Limb (tissue), 2 donors: ENCODE data around the gene PAMR1.
"Not testable (repeated sequence)": the region's sequence is repeated elsewhere in the genome, so short reads cannot be mapped to it uniquely, and the experiment has no call there.

ENCODE experiments used
- DNase-seq, 2 donors: peaks; one replicate each; pipeline ENCODE4 v3.0.0-alpha.2; 2016; ENCODE audit errors: extremely low spot score in 2 of 2

Gene PAMR1

GRCh38 chr11:35525501-35526175, at the start of gene PAMR1:
TSS of gene PAMR1 (minus strand) at chr11:35525616. CDS start at chr11:35525585, 31 bp downstream.
- peak in 1 of 2 donors; percentile 78 for DNase-seq

- no peak for DNase-seq
Observed at GRCh38 chr11:35571696-35572095, 46.3 kb upstream of the PAMR1 start.

GRCh38 chr11:35567737-35568465, 42.5 kb upstream of the PAMR1 start:
- no peak for DNase-seq

- DNase-seq = no peak
Observed at GRCh38 chr11:35566885-35567284, 41.5 kb upstream of the PAMR1 start.

- DNase-seq = no peak
Observed at GRCh38 chr11:35566181-35566580, 40.8 kb upstream of the PAMR1 start.

GRCh38 chr11:35564245-35564595, 38.8 kb upstream of the PAMR1 start:
- no peak for DNase-seq

GRCh38 chr11:35563484-35564244, 38.2 kb upstream of the PAMR1 start:
- no peak for DNase-seq

- DNase-seq = no peak
Observed at GRCh38 chr11:35559949-35560348, 34.5 kb upstream of the PAMR1 start.

GRCh38 chr11:35558513-35558912, 33.1 kb upstream of the PAMR1 start:
- peak in 1 of 2 donors; percentile 82 for DNase-seq

- DNase-seq = no peak
Observed at GRCh38 chr11:35555488-35555887, 30.1 kb upstream of the PAMR1 start.

GRCh38 chr11:35554491-35555437, 29.3 kb upstream of the PAMR1 start:
- no peak for DNase-seq

GRCh38 chr11:35553831-35554230, 28.4 kb upstream of the PAMR1 start:
- no peak for DNase-seq

GRCh38 chr11:35553021-35553420, 27.6 kb upstream of the PAMR1 start:
- no peak for DNase-seq

GRCh38 chr11:35552616-35553015, 27.2 kb upstream of the PAMR1 start:
- DNase-seq = no peak

- DNase-seq = no peak
Observed at GRCh38 chr11:35550374-35551036, 25.1 kb upstream of the PAMR1 start.

- no peak for DNase-seq
Observed at GRCh38 chr11:35549787-35550186, 24.4 kb upstream of the PAMR1 start.

- DNase-seq = no peak
Observed at GRCh38 chr11:35548925-35549561, 23.6 kb upstream of the PAMR1 start.

- not testable (repeated sequence) for DNase-seq
Observed at GRCh38 chr11:35547995-35548394, 22.6 kb upstream of the PAMR1 start.

GRCh38 chr11:35546317-35546716, 20.9 kb upstream of the PAMR1 start:
- no peak for DNase-seq

GRCh38 chr11:35545391-35546003, 20.1 kb upstream of the PAMR1 start:
- no peak for DNase-seq
